ENCODE measurements around the gene SPATA17.

GRCh38 chr1:217661407-217661806, 30.3 kb downstream of the SPATA17 start:
- TF ChIP-seq CTCF (IDR thresholded peaks at IDR 0.05 in 4 of 5, conservative IDR thresholded peaks at IDR 0.05 in 1 of 5) (no peak), POLR2A (IDR thresholded peaks at IDR 0.05) (no peak)
